Measurements from ENCODE around the gene DNMBP.
A peak's percentile ranks its signal among the peaks of the same experiment; 100 is the strongest.

Gene DNMBP, protein sequence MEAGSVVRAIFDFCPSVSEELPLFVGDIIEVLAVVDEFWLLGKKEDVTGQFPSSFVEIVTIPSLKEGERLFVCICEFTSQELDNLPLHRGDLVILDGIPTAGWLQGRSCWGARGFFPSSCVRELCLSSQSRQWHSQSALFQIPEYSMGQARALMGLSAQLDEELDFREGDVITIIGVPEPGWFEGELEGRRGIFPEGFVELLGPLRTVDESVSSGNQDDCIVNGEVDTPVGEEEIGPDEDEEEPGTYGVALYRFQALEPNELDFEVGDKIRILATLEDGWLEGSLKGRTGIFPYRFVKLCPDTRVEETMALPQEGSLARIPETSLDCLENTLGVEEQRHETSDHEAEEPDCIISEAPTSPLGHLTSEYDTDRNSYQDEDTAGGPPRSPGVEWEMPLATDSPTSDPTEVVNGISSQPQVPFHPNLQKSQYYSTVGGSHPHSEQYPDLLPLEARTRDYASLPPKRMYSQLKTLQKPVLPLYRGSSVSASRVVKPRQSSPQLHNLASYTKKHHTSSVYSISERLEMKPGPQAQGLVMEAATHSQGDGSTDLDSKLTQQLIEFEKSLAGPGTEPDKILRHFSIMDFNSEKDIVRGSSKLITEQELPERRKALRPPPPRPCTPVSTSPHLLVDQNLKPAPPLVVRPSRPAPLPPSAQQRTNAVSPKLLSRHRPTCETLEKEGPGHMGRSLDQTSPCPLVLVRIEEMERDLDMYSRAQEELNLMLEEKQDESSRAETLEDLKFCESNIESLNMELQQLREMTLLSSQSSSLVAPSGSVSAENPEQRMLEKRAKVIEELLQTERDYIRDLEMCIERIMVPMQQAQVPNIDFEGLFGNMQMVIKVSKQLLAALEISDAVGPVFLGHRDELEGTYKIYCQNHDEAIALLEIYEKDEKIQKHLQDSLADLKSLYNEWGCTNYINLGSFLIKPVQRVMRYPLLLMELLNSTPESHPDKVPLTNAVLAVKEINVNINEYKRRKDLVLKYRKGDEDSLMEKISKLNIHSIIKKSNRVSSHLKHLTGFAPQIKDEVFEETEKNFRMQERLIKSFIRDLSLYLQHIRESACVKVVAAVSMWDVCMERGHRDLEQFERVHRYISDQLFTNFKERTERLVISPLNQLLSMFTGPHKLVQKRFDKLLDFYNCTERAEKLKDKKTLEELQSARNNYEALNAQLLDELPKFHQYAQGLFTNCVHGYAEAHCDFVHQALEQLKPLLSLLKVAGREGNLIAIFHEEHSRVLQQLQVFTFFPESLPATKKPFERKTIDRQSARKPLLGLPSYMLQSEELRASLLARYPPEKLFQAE (N-terminal part only)

DNA sequence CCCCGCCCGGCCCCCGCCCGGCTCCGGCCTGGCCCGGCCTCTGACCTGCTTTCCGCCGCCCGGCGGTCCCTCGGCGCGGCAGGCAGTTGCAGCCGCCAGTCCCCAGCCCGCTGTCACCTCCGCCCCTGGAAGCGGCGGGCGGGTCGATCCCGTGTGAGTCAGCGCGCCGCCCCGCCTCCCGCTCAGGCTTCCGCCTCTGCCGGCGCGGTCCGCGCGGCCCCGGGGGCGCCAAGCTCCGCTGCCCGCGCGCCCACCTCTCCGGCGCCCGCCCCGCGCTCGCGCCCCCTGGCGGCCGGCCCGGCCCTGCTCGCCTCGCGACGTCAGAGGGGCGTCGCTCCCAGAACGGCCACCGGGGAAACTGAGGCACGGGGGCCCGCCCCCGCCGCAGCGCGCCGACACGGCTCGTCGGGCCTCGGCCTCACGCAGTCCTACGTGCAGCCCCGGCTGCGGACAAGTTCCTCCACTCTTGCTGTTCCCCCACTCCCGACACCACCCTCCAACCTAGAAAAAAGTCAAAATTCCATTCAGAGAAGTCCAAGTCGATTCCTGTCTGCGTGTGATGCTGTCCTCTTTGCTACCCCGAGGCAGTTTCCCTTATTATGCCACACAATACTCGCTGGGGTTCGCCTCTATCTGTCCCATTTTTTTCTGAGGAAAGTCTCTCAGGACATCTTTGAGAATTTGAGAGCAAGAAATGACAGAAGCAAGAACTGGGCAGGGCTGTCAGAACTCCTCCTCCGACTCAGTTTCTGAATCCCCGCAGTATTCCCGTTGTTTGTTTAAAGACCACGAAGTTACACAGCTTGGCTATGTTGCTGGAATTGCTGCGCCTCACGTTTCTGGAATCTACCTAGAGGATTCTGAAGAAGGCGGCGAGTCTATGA lies at the start of gene DNMBP:
Gene DNMBP (minus strand): TSS at position 155 of the 884 bp plus-strand sequence. CDS start 37,823 bp downstream, outside the sequence.
- peak; percentile 68 for DNase-seq

GRCh38 chr10:100057948-100058347 lies 48.2 kb upstream of the DNMBP start:
- DNase-seq: no peak

GRCh38 chr10:100053686-100054460 lies 44.1 kb upstream of the DNMBP start:
- no peak for DNase-seq

GRCh38 chr10:100046021-100046486 lies 36.3 kb upstream of the DNMBP start:
- DNase-seq: peak; percentile 32 to 80 (median 75)

- no peak for DNase-seq
Measured at GRCh38 chr10:100045592-100045991, 35.8 kb upstream of the DNMBP start.

- no peak for DNase-seq
Measured at GRCh38 chr10:100043796-100044195, 34.0 kb upstream of the DNMBP start.

GRCh38 chr10:100043344-100043743 lies 33.6 kb upstream of the DNMBP start:
- DNase-seq: no peak

DNA sequence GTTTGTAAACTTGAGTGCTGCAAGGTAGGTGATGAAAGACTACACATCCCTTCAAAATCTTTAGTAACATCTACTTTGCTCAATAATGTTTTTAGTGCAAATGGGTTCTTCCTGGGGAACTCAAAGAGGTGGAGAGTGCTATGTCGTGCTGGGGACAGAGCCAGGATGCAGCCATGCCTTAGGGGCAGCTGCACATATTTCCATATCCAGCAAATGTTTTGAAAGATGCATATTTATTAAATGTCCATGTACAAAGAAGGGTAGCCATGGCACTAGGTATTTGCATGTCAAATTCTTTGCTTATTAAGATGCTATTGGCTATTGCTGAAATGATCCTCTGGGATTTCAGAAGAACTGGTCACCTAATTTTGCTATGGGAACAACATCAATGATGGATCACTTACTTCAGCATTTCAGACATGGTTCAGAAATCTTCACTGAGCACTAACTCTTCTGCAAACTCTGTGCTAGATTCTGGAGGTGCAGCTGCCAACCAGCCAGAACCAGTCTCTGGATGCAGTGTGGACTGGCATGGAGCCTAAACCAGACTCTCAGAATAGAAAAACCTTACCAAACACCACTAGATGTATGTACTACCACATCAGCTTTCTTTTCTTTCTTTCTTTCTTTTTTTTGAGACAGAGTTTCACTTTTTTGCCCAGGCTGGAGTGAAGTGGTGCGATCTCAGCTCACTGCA lies 31.7 kb upstream of the DNMBP start:
- DNase-seq: no peak

- no peak for DNase-seq
Measured at GRCh38 chr10:100038561-100039071, 28.9 kb upstream of the DNMBP start.

- DNase-seq: no peak
Measured at GRCh38 chr10:100037758-100038315, 28.1 kb upstream of the DNMBP start.

DNA sequence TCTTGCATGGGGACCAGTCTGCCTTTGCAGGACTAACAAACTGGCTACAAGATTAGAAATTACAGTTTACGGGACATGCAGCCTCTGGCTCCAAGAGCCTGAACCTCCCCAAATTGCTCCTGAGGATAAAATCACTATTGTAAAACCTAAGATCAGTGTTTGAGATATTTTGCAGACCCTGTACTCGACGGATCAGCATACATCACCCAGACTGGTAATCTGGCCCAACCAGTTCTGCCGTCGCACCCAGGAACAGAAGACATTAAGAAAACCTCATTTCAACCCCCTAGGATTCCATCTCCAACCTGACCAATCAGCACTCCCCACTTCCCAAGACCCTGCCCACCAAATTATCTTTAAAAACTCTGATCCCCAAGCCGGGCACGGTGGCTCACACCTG lies 27.1 kb upstream of the DNMBP start:
- DNase-seq: no peak

GRCh38 chr10:100033766-100034418 lies 24.1 kb upstream of the DNMBP start:
- no peak for DNase-seq

DNA sequence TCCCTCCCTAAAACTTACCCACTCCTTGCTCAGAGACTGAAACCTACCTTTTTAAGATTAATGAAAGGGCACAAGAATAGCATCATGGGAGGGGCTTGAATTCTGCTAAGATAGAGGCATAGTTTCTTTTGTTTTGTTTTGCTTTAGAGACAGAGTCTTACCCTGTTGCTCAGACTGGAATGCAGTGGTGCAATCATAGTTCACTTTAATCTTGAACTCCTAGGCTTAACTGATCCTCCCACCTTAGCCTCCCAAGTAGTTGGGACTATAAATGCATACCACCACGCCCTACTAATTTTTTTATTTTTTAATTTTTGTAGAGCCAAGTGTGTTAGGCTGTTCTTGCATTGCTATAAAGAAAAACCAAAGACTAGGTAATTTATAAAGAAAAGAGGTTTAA lies 17.7 kb upstream of the DNMBP start:
- DNase-seq: no peak

DNA sequence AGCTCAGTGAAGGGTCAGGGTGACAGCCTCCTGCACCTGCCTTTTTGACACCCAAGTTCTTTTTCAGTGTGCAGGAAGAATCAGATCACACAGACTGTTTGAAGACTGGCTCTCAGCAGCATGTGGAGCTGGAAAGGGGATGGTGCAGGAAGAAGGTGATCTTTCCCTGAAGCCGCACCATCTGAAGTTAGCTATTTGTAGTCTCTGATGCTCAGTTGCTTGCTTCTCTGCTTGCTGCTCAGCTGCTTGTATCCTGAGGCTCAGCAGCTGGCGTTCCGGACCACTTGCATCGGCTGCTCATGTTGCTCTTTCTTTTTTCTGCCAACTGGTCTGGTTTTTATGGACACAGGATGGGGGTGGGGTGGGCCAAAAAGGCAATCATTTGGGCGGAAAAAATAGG lies 15.8 kb upstream of the DNMBP start:
- DNase-seq: peak; percentile 8 to 77 (median 52)

DNA sequence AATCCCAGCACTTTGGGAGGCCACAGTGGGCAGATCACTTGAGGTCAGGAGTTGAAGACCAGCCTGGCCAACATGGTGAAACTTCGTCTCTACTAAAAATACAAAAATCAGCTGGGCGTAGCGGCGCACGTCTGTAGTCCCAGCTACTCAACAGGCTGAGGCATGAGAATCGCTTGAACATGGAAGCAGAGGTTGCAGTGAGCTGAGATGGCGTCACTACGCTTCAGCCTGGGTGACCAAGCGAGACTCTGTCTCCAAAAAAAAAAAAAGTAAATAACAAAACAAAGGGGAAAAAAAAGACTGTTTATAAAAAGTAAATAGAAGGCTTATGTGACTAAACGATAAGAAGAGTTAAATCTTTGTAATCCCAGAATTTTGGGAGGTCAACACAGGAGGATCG lies 15.0 kb upstream of the DNMBP start:
- DNase-seq: peak in 1 of 3 experiments; percentile 10

GRCh38 chr10:100022403-100022802 lies 12.7 kb upstream of the DNMBP start:
- peak in 1 of 3 experiments; percentile 23 for DNase-seq

DNA sequence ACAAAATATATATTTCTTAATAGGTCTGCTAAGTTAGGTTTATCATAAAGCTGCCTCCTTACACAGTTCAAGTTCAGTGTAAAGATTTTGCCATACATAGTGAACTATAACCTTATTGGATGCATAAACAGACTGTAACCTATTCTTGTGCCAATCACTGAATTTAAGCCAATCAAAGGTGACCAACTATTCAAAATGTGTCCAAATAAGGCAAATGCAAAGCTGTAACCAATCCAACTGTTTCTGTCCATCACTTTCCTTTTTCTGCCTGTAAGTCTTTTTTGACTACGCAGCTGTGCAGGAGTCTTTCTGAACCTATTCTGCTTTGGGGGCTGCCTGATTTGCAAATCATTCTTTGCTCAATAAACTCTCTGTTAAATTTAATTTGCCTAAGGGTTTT lies 11.6 kb upstream of the DNMBP start:
- DNase-seq: peak in 2 of 3 experiments; percentile 19 to 45

GRCh38 chr10:100020886-100021253 lies 11.1 kb upstream of the DNMBP start:
- peak; percentile 58 to 69 (median 61) for DNase-seq

All from NCI-H1417 (cell line).